ENCODE results near the gene MERTK.
A peak's percentile ranks its signal among the peaks of the same experiment; 100 is the strongest.

Gene MERTK

DNA sequence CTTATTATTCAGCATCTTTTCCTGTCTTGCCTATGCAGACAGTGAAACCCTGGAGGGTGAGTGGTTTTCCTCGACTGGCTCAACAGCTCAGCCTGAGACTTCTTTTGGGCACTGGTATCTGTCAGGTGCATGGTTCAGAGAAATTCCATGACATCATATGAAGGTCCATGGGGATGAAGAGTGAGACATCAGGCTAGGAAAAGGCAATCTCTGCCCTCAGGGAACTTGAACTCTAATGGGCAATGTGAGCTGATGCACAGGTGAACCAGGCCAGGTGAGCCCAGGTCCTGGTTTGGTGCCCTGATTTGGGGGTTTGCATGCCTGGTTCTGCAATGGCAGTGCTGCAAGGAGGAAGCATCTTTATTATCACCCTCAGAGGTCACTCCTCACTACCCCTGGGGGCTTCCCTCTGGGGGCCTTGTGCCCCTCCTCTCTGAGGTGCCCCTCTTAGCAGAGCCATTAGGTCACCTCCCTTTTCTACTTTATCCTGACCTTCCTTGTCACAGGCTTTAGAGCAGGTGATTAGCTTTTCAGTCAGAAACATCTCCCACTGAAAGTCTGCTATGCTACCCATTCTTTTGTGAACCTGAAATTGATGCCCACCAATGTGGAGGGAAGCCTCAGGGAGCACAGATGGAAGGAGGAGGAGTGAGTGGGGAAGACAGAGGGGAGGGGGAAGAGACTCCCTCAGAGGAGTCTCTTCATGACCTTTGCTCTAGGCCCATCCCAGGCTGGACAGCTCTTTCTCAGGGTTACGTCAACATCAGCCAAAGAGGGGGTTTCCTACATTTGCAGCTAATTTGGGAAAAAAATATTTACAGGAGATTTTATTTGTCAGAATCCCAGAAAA is 47.3 kb downstream of the MERTK start:
- TF ChIP-seq, protein P1, sequence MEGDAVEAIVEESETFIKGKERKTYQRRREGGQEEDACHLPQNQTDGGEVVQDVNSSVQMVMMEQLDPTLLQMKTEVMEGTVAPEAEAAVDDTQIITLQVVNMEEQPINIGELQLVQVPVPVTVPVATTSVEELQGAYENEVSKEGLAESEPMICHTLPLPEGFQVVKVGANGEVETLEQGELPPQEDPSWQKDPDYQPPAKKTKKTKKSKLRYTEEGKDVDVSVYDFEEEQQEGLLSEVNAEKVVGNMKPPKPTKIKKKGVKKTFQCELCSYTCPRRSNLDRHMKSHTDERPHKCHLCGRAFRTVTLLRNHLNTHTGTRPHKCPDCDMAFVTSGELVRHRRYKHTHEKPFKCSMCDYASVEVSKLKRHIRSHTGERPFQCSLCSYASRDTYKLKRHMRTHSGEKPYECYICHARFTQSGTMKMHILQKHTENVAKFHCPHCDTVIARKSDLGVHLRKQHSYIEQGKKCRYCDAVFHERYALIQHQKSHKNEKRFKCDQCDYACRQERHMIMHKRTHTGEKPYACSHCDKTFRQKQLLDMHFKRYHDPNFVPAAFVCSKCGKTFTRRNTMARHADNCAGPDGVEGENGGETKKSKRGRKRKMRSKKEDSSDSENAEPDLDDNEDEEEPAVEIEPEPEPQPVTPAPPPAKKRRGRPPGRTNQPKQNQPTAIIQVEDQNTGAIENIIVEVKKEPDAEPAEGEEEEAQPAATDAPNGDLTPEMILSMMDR (IDR thresholded peaks at IDR 0.05; ENCODE audit: low read depth, low read length, missing control alignments) = no peak
- in situ Hi-C loops (cut with HindIII; ENCODE audit: low sequenced_read_pairs) = no loop called here
- DNase-seq (ENCODE audit: low read depth) = no peak
- no peak overlapping the region for H3K4me3 ChIP-seq (ENCODE audit: low read depth, low read length)

DNA sequence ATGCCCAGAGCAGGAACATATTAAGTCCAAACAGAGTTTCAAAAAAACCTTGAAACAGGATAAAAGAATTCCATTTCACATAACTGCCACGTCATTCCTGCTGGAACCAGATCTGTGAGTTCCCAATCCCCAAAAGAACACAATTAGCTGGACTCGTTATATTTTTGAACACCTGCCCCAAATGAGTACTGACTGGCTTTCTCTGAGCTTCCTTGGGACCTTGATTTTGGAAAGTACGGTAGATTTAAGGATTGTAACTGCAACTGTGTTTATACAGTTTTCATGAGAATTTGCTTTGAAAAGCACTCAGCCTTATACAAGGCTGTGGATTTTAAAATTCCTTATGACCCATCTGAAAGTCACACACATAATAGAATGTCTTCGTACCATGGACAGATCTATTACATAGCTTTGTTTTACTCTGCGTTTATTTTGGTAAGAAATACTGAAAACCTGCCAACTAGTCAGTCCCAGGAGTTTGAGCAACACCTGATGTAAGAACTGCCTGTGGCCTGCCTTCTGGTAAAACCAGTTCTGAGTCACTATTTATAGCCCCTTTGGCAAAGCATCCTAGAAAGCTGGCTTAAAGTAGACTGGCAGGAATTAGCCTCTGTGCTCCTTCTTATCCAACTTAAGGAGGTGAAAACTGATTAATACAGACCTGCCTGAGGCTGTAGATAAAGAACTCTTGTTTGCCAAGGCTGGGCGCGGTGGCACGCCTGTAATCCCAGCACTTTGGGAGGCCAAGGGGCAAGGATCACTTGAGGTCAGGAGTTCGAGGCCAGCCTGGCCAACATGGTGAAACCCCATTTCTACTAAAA is 48.1 kb downstream of the MERTK start:
- no peak overlapping the region for H3K4me3 ChIP-seq (ENCODE audit: low read depth, low read length)
- in situ Hi-C loops (cut with HindIII; ENCODE audit: low sequenced_read_pairs) = no loop called here
- TF ChIP-seq, protein P1 (IDR thresholded peaks at IDR 0.05; ENCODE audit: low read depth, low read length, missing control alignments) = no peak
- peak; percentile 89 for DNase-seq (ENCODE audit: low read depth)

DNA sequence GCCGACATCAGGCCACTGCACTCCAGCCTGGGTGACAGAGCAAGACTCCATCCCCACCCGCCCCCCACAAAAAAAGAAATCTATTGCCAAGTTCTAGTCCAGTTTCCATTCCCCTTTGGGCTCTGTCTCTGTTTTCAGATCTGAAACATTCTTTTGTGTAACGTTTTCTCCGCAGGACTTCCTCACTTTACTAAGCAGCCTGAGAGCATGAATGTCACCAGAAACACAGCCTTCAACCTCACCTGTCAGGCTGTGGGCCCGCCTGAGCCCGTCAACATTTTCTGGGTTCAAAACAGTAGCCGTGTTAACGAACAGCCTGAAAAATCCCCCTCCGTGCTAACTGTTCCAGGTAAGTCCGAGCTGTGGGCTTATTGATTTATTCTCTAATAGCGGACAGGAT is 48.8 kb downstream of the MERTK start:
- TF ChIP-seq, protein P1 (IDR thresholded peaks at IDR 0.05; ENCODE audit: low read depth, low read length, missing control alignments) = no peak
- no peak for DNase-seq (ENCODE audit: low read depth)
- in situ Hi-C loops (cut with HindIII; ENCODE audit: low sequenced_read_pairs) = no loop called here
- no peak overlapping the region for H3K4me3 ChIP-seq (ENCODE audit: low read depth, low read length)

DNA sequence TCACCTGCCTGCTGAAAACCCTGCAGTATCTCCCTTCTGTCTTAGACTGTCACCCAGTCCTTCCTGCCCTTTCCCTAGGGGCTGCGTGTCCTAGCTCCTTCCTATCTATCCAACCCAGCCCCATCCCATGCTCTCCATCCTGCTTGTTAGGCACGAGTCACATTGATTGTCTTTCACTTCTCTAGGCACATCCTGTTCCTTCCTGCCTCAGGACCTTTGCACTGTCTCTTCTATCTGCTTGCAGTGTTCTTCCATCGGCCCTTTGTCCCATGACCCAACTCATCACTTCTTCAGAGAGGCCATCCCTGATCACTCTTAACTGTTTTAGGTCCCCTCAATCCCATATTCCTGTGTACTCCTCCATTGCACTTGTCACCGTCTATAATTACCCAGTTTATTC is 50.4 kb downstream of the MERTK start:
- in situ Hi-C loops (cut with HindIII; ENCODE audit: low sequenced_read_pairs) = no loop called here
- no peak for DNase-seq (ENCODE audit: low read depth)
- H3K4me3 ChIP-seq (ENCODE audit: low read depth, low read length) = no peak overlapping the region
- TF ChIP-seq, protein P1 (IDR thresholded peaks at IDR 0.05; ENCODE audit: low read depth, low read length, missing control alignments) = no peak

DNA sequence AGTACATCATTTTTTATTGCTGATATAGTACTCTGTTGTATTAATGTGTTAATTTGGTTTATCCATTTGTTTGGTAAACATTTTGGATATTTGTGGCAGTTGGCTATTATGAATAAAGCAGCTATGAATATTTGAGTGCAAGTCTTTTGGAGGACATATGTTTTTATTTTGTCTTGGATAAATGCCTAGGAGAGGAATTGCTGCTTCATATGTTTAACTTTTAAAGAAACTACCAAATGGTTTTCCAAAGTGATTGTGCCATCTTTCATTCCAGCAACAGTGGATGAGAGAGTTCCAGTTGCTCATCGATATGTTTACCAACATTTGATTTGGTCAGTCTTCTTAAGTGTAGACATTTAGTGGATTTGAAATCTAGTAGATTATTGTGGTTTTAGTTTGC is 51.8 kb downstream of the MERTK start:
- no peak overlapping the region for H3K4me3 ChIP-seq (ENCODE audit: low read depth, low read length)
- in situ Hi-C loops (cut with HindIII; ENCODE audit: low sequenced_read_pairs) = no loop called here
- no peak for DNase-seq (ENCODE audit: low read depth)
- TF ChIP-seq, protein P1 (IDR thresholded peaks at IDR 0.05; ENCODE audit: low read depth, low read length, missing control alignments) = no peak

DNA sequence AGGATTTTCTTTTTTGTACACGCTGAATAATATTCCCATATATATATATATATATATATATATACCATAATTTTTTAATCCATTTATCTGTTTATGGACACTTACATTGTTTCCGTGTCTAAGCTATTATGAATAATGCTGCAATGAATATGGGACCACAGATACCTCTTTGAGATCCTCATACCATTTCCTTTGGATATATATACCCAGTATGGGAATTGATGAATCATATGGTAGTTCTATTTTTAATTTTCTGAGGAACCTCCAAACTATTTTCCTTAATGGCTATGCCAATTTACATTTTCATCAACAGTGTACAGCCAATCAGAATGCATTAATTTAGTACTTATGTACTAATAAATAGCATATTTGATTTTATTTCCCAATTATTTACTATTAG is 53.1 kb downstream of the MERTK start:
- in situ Hi-C loops (cut with HindIII; ENCODE audit: low sequenced_read_pairs) = no loop called here
- H3K4me3 ChIP-seq (ENCODE audit: low read depth, low read length) = no peak overlapping the region
- TF ChIP-seq, protein P1 (IDR thresholded peaks at IDR 0.05; ENCODE audit: low read depth, low read length, missing control alignments) = no peak
- no peak for DNase-seq (ENCODE audit: low read depth)
